UCSD-AML1 (cell line): ENCODE data around the gene TRMT1.
"Not testable (repeated sequence)": the region's sequence is repeated elsewhere in the genome, so short reads cannot be mapped to it uniquely, and the experiment has no call there.

Experiments used
- DNase-seq: peaks from one replicate; lab custom pipeline; 2025; ENCODE audit not compliant: unreplicated experiment; lab: John Stamatoyannopoulos, UW

TRMT1 gene

DNA sequence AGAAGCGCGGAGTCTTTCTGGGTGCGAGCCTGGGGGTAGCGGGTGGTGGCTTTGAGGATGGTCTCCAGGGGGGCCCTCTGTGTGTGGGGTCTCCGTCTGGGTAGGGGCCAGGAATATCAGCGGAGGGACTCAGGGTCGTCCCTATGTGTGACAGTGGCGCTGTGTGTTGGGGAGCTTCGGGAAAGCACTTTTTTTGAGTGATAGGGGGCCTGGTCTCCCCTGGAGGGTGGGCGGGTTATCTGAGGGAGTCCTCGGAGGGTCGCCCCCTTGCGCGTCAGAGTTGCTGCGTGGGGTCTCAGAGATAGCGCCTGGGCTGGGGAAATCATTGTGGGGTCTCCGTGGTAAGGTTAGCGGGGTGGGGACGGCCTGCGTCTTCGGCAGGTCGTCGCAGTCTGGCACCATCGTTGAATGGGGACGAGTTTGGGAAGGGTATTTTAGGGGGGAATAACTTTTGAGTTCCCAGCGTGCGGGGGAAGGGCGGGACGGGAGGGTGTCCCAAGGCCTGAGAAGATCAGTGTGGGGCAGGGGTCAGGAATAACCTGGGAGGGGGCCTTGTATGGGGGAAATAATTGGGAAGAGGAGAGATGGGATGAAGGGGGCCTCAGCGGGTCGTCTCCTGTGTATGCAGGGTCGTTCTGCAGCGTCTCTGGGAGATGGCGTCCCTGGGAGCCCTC, 34.5 kb upstream of the TRMT1 start:
- DNase-seq = no peak

DNA sequence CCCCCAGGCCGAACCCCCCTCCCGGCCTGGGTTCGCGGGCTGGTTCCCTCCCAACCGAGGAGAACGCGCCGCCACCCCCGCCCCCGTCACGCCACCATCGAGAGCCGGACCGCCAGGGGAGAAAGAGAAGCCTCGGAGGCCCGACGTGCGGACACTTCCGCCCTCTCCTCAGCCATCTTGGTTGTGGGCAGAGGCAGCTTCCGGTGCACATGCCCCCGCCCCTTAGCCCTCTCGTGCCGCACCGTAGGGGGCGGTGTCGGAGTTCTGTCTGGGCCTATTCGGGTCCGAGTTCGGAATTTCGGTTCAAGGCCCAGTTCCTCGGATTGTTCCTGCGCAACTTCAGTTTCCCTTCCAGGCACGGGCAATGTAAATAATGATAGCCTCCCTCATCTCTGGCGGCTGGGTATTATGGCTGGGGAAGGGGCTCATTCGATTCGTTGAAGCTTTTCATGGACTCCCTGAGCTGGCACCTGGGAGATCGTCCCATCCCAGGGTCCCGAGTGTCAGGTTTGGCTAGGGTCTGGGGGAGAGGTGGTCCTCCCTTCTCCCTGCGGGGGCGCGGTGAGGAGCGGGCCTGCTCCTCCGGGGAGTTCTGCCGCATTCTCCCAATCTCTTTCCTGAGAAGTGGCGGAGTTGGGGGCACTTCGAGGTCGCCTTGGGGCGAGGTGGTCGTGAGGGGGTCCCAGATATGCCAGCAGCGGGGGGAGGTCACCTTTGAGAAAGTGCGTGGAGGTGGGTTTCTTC, 33.8 kb upstream of the TRMT1 start, which contains the start of the genes IER2 and STX10:
Gene IER2 (plus strand): TSS at position 225 of the 744 bp plus-strand sequence. CDS start 2,776 bp downstream, outside the sequence.
Gene STX10 (minus strand): TSS at position 189 of the 744 bp plus-strand sequence. CDS start 202 bp downstream, outside the sequence.
- DNase-seq = peak; percentile 95

DNA sequence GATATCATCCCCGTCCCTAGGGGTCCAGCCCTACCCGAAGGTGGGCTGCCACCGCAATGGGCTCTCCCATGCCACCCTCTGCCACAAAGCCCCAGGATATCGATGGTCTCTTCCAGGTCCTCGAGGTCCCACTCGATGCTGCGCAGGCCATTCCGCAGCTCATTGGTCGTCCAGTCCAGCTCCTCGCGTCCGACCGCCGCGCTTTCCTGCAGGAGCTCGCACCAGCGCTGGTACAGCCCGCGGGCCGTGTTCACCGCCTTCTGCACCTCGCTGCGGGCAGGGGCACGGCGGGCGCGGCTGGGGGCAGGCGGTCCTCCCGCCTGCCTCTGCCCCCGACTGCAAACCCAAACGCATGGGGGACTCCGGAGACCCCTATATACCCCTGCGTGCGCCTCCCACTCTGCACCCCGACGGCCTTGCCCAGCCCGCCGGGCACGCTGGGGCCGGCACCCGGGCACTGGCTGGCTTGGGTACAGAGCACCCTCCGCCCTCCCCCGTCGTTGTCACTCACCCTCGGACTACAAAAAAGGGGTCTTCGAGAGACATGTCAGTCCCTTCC, 33.2 kb upstream of the TRMT1 start:
- DNase-seq = peak; percentile 69

DNA sequence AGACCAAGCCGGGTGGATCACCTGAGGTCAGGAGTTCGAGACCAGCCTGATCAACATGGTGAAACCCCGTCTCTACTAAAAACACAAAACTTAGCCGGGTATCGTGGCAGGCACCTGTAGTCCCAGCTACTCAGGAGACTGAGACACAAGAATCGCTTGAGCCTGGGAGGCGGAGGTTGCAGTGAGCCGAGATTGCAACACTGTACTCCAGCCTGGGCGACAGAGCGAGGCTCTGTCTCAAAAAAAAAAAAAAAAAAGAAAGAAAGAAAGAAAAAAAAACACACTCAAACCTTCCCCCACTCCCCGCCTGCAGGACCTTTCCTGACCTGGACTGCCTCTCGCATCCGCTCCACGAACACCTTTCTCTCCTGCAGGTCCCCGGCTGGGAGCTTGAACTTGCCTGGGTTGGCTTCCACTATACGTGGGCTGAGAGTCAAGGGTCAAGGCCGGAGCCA, 32.7 kb upstream of the TRMT1 start:
- DNase-seq = not testable (repeated sequence)

DNA sequence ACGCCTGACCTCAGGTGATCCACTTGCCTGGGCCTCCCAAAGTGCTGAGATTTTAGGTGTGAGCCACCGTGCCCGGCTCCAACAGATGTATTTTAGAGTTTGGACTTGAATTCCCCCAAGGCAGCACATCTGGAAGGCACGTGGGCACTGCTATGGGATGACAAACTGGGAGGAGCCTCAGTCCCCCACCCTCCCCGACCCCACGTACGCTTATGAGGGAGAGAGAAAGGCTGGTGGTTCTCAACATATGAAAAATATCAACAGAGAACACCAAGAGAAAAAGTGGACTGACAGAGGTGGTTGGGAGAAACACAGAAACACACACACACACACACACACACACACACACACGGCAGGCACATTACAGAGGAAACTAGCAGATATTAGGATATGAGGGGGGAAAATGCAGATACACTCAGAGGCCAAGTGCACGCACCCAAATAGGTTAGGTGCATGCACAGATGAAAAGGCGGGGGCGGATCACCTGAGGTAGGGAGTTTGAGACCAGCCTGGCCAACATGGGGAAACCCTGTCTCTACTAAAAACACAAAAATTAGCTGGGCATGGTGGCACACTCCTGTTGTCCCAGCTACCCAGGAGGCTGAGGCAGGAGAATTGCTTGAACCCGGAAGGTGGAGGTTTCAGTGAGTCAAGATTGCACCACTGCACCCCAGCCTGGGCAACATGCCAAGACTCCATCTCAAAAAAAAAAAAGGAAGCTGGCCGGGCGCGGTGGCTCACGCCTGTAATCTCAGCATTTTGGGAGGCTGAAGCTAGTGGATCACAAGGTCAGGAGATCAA, 30.4 kb upstream of the TRMT1 start:
- no peak for DNase-seq

DNA sequence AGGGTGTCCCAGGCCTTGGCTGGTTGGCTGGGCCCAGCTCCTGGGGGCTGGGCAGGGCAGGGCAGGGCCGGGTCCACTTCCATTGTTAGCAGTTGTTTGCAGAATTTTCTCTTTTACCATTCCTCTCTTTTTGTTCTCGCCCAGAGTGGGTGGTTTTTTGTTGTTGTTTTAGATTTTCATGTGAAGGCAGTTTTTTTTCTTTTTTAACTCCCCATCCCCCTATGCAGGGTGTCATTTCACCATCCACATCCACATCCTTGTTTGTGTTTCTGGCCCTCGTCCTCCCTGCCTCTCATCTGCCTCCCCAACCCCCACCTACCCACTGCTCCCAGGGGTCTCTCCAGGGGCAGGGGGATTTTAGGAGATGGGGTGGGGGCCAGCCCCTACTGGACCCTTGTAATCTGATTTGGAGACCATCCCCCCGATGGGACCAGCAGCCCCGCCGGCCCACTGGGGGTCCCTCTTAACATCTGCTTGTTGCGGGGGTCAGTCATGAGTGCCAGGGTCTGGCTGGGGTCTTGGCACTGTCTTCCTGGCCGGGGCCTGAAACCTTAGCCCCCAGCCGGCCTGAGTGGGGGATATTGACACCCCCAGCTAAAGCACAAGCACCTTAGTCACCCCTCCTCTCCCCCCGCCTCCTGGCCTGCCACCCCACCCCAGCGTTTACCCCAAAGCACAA, 23.2 kb upstream of the TRMT1 start:
- DNase-seq = no peak

DNA sequence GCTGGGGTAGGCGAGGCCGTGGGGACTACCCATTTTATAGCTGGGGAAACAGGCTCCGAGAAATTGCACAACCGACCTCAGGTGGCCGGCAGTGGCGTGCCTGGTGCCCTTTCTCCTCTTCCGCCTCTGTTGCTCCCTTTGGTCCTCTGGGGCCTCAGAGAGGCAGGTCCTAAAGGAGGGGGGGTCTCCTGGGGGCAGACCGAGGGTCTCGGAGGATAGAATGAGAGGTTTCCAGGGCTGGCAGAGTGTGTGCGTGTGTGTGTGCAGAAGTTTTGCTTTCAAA, 22.3 kb upstream of the TRMT1 start:
- DNase-seq = no peak

DNA sequence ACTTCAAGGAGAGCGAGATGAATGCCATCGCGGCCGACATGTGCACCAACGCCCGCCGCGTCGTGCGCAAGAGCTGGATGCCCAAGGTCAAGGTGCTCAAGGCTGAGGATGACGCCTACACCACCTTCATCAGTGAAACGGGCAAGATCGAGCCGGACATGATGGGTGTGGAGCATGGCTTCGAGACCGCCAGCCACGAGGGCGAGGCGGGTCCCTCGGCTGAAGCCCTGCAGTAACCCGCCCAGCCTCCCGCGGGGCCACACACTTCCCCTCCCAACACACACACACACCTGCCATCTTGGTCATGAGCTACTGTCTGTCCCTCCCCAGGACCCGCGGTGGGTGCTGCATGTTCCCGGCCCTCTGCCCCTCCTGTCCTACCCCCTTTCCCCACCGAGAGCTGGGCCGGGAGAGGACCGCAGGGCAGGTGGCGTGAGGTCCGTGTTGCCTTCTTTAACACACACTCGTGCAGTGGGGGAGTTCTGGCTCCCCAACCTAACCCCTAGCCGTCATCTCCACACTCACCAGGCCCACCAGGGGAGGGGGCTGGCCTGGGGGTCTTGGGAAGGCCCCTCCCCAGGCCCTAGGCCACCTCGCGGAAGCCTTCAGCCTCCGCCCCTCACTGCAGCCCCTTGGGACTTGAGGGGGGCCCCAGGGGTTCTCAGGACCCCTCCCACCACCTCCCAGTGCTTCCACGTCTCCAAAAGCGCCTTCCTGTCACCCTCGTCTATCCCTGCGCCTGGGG, 21.8 kb upstream of the TRMT1 start:
- no peak for DNase-seq

DNA sequence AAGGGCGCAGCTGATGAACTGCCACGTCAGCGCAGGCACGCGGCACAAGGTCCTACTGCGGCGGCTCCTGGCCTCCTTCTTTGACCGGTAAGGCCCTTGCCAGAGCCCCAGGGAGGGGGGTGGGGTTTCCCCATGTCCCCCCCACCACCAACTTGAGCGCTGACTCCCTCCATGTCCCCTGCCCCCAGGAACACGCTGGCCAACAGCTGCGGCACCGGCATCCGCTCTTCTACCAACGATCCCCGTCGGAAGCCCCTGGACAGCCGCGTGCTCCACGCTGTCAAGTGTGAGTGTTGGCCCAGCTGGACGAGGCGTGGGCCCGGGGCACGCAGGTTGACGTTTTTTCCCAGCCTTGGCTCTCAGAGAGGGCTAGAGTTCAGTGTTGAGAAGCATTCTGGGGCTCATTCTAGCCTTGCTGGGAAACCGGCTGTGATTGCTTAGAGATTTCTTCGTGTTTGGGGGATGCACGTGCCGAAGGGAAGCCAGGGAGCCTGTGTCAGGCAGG, 20.8 kb upstream of the TRMT1 start:
- no peak for DNase-seq

DNA sequence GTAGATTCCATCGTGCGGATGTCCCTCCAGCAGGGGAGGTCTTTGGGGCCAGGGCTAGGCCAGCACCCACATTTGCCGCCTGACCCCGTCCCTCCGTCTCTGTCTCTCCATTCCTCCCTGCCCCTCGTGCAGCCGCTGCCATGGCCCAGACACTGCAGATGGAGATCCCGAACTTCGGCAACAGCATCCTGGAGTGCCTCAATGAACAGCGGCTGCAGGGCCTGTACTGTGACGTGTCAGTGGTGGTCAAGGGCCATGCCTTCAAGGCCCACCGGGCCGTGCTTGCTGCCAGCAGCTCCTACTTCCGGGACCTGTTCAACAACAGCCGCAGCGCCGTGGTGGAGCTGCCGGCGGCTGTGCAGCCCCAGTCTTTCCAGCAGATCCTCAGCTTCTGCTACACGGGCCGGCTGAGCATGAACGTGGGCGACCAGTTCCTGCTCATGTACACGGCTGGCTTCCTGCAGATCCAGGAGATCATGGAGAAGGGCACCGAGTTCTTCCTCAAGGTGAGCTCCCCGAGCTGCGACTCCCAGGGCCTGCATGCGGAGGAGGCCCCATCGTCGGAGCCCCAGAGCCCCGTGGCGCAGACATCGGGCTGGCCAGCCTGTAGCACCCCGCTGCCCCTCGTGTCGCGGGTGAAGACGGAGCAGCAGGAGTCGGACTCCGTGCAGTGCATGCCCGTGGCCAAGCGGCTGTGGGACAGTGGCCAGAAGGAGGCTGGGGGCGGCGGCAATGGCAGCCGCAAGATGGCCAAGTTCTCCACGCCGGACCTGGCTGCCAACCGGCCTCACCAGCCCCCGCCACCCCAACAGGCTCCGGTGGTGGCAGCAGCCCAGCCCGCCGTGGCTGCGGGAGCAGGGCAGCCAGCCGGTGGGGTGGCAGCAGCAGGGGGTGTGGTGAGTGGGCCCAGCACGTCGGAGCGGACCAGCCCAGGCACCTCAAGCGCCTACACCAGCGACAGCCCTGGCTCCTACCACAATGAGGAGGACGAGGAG, 18.8 kb upstream of the TRMT1 start:
- DNase-seq = no peak

DNA sequence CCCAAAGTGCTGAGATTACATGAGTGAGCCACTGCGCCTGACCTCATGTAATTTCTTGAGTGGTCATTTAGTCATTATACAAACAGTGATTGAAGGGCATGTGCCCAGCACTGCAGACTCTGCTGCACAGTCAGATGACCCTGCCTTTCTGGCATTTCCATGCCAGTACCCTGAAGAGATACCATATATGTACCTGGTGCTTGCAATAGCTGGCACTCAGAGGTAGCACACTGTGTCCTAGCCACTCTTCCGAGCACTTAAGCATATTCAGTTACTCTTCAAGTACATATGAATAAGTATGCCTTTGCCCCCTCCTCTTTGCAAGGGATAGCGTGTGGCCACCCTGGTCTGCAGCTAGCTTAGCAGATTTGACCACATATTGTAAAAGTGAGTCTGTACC, 18.1 kb upstream of the TRMT1 start:
- no peak for DNase-seq

DNA sequence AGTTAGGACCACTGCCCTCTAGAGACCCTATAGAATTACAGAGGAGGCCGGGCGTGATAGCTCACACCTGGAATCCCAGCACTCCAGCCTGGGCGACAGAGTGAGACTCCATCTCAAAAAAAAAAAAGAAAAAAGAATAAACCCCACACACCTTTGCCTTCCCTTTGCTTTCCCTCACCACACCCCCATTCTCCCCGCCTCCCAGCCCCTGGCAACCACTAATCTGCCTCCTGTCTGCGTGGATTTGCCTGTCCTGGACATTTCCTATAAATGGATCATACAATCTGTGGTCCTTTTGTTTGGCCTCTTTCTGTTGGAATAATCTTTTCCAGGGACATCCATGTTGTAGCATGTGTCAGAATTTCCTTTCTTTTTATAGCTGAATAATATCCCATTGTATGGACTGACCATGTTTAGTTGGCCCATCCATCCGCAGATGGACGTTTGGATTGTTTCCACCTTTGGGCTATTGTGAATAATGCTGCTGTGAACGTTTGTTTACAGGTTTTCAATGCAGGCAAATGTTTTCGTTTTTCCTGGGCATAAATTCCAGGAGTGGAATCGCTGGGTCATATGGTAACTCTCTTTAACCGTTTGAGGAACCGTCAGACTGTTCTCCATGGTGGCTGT, 16.8 kb upstream of the TRMT1 start:
- DNase-seq = no peak

DNA sequence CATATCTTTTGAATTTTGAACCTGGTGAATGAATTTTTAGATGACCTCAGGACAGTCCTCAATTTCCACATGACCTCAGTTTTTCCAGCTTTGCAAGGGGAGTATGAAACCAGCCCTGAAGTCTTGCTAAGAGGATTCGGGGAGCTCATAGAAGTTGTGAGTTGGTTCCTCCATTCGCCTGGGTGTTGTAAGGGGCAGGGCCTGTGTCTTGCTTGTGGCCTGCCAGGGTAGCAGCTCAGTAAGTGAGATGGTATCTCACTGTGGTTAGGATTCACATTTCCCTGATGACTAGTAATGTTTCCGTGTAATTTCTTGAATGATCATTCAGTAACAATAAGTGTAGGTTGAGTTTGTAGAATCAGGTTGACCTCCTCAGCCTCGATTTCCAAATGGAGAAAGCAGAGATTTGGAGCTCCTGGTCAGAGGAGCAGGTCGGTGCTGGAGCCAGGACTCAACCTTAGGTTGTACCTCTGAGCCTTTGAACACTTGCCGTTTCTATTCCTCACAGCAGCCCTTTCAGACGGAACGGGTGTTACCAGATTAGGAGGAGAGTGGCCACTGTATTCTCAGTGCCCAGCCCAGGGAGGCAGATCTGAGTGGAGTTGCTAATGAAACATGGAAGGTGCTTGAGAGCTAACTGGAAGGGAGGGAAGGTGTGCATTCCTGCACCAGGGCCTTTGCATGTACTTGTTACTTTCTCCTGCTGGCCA, 16.1 kb upstream of the TRMT1 start:
- DNase-seq = no peak

DNA sequence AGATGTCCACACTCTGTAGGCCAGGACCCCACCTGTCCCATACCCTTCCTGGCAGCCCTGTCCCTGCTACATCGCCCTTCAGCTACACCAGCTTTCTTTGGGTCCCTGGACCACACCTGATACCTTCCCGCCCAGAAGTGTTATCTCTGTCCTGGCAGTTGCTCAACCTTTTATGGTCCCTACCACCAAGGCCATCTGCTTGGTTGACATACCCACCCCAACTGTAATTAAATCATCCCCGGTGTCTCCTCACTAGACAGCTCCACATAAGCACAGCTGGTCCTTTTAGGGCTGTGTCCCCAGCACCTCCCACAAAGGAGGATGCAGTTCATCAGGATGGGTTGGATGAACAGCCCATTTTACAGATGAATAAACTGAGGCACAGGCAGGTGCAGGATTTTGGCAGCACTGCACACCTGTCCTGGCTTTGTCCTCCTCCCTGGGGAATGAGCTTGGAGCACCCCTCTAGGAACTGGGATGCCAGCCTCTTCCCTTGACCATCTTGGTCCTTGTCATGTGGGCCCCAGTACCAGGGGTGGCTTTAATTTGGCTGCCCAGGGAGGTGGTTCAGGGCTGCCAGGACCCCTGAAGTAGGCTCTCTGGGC, 14.4 kb upstream of the TRMT1 start:
- no peak for DNase-seq

DNA sequence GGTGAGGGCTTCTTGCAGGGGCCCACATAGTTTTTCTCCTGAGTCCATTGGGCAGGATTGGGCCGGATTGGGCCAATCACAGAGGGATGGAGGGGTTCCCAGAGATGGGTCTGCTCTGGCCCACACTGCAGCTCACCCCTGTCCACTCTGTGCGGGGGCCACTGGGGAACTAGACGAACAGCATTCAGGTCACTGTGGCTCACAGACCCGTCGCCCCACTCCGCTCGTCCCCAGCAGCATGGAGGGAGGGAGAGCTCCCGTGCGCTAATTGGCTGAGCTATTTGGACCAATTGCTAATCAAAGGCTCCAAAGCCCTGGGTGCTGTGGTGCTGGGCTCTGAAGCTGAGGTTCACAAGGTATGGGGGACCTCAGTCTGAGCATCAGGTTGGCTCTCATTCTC, 12.8 kb upstream of the TRMT1 start:
- no peak for DNase-seq

DNA sequence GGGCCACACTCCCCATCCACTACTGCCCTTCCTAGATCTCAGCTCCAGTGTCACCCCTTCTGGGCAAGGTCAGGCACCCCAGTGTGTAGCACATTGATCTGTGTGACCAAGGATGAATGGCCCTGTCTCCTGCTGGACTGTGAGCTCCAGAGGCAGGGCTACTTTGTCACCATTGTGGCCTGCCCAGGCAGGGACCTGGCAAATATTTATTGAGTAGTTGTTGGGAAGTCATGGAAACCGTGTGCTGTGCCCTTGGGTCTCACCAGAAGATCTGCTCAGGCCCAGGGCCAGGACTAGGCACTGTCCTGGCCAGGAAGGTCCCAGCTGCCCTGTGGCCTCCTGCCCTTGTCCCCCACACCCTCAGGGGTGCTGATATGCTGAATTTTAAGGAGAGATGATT, 12.0 kb upstream of the TRMT1 start:
- DNase-seq = no peak

DNA sequence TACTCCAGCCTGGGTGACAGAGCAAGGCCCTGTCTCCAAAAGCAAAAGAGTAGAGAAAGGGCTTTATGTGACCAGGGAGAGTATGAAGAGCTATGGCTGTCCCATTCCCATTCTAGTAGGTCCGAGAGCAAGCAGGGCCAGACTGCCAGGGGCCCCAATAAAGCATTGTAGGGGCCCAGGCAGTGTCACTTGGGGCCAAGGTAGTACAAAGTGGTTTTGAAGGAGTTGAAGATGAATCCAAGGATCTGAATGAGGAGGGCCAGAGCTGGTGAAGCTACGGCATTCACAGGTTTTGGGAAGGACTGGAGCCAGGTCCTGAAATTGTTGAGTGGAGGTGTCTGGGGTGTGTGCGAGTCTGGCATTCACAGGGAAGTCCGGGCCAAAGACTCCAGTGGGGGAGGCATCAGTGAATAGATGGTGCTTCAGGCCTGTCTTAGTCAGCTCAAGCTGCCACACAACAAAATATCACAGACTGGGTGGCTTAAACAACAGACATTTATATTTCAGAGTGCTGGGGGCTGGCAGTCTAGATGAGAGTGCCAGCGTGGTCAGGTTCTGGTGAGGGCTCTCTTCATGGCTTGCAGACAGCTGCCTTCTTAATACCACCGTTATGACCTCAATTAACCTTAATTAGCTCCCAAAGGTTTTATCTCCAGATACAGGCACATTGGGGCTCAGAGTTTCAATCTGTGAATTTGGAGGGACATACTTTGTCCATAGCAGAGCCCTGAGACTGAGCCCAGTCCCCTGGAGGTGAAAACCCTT, 11.5 kb upstream of the TRMT1 start:
- DNase-seq = no peak
